Epithelial cell of proximal tubule (primary cell): Measurements from ENCODE around the gene IGFBPL1. TPM values are rescaled to one million over a fixed set of nuclear protein-coding genes. Genes with fewer than 3 reads are reported as not detected.

Experiments used
- DNase-seq: peaks from one replicate; pipeline ENCODE4 v3.0.0-alpha.2; 2011; ENCODE audit warnings: low read depth
- H3K4me3 ChIP-seq: 2 replicates; pipeline ENCODE4 v1.5.1; 2011; ENCODE audit warnings: low read depth, mild to moderate bottlenecking, low read length
- CTCF ChIP-seq: conservative IDR thresholded peaks from 2 replicates; pipeline ENCODE4 v1.5.1; 2012; ENCODE audit warnings: low read depth, mild to moderate bottlenecking, low read length
- total RNA-seq: library from RNA; depleted of rRNA; stranded (reverse); fragments of >200 nt; gene quantifications from 2 replicates; pipeline ENCODE4 v1.2.3, GENCODE V29; 2015

Gene IGFBPL1
- total RNA-seq, 1 donor from 2014 or later, result 8.8 TPM

- TF ChIP-seq CTCF, result no peak
- DNase-seq, result no peak
- no peak overlapping the region for H3K4me3 ChIP-seq
Observed at GRCh38 chr9:38414040-38414723, 10.1 kb downstream of the IGFBPL1 start.

GRCh38 chr9:38413283-38413682 lies 11.0 kb downstream of the IGFBPL1 start:
- no peak overlapping the region for H3K4me3 ChIP-seq
- no peak for TF ChIP-seq CTCF
- no peak for DNase-seq

GRCh38 chr9:38412751-38413150 lies 11.5 kb downstream of the IGFBPL1 start:
- no peak overlapping the region for H3K4me3 ChIP-seq
- DNase-seq, result no peak
- no peak for TF ChIP-seq CTCF

- DNase-seq, result no peak
- no peak for TF ChIP-seq CTCF
- no peak overlapping the region for H3K4me3 ChIP-seq
Observed at GRCh38 chr9:38408719-38409118, 15.5 kb downstream of the IGFBPL1 start.

- H3K4me3 ChIP-seq, result no peak overlapping the region
- TF ChIP-seq CTCF, result no peak
- no peak for DNase-seq
Observed at GRCh38 chr9:38406476-38407186, 17.6 kb downstream of the IGFBPL1 start.

GRCh38 chr9:38405785-38406184 lies 18.5 kb downstream of the IGFBPL1 start:
- no peak overlapping the region for H3K4me3 ChIP-seq
- no peak for DNase-seq
- no peak for TF ChIP-seq CTCF

GRCh38 chr9:38404314-38404713 lies 19.9 kb downstream of the IGFBPL1 start:
- TF ChIP-seq CTCF, result no peak
- no peak overlapping the region for H3K4me3 ChIP-seq
- no peak for DNase-seq
